ENCODE measurements around the gene GNG2. TPM values are rescaled to one million over a fixed set of nuclear protein-coding genes. Genes with fewer than 3 reads are reported as not detected.

Gene GNG2
- total RNA-seq (2022; extraction: Qiagen RNA extraction) = 2.1 to 3.3 TPM (median 2.7 TPM) in 5 replicates

DNA sequence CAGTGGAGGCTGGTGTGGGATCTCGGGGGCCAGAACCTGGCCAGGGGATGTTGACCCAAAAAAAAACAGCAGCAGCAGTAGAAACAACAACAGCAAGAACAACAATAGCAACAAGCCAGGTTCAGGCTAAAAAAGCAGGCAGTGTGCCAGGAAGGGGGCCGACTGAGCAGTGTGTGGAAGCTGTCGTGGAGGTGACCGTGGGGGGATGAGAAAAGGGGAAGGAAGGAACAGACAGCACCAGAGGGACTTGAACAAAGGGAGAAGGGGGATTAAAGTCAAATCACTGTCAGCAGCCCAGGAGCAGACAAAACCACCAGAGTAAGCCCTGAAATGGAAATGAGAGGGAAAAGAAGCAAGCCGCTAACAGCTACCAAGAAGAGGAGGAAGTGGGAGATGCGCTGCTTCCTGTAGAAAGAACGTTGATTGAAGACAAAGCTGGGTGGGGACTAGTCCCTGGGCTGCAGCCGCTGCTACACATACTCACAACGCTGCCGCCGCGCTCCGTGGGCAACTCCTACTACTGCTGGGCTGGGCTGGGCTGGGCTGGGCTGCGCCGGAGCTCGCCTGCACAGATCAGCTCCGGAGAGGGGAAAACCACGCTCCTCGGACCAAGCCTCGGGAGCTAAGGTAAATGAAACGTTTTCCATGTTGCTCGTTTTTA is at the start of gene GNG2:
GNG2 (plus strand) TSS at position 449 of the 661 bp plus-strand sequence. CDS start 90,067 bp downstream, outside the sequence.

DNA sequence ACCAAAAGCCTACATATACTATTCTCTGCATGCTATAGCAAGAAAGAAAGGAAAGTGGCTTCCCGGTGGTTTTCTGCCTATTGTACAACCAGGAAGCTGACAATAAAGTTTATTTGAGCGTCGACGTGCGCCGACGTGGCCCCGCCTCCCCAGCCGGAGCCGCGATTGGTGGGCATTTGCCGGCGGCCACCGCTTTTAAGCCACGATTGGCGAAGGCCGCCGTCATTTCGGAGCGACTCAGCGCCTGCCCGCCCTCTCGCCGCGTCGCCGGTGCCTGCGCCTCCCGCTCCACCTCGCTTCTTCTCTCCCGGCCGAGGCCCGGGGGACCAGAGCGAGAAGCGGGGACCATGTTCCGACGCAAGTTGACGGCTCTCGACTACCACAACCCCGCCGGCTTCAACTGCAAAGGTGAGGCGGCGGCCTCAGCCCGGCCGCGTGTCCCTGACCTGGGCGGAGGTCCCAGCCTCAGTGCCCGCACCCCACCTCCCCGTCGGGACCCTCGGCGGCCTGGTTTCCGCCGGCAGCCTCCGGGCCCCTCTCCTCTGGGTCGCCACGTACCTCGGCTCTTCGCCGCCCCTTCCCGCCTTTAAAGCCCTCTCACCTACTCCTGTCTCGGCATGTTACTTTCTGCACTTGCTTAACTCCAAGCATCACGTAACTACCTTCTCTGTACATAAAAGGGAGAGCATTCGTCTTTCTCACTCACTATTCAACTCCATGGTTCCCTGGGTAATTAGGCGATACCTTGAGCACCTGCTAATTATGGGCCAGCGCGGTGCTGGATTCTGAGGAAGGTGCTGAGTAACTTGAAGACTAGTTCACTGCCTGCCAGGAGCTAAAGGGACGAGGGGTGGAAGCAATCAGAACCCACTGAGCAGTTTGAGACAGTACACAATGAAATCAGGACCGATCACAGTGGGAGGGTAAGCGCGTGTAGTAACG is 129.2 kb downstream of the GNG2 start, which contains the start of gene RTRAF:
RTRAF (plus strand) TSS at position 254 of the 942 bp plus-strand sequence; CDS start at position 348, 94 bp downstream.

Other genes with a start within 250 kb of the GNG2 start
- gene FRMD6, start 208.7 kb upstream of the GNG2 start, total RNA-seq (2022; extraction: Qiagen RNA extraction) = 28.0 to 38.8 TPM (median 30.5 TPM) in 5 replicates
- gene RTRAF, start 128.9 kb downstream of the GNG2 start, total RNA-seq (2022; extraction: Qiagen RNA extraction) = 234 to 269 TPM (median 246 TPM) in 5 replicates
- 16.1 to 30.0 TPM (median 20.1 TPM) in 5 replicates for gene NID2, start 208.4 kb downstream of the GNG2 start, total RNA-seq (2022; extraction: Qiagen RNA extraction)

All from A549 treated with CORT108297 at 1 μM for 4 hours (cell line).